Measurements from ENCODE around the gene SGTA. TPM values are rescaled to one million over a fixed set of nuclear protein-coding genes. Genes with fewer than 3 reads are reported as not detected.

The SGTA gene
- polyA plus RNA-seq, 2 donors: 42.5 to 56.1 TPM

- no peaks in the 10 kb centered on the region for H3K9me3 ChIP-seq (ENCODE audit: control insufficient read depth in 2 of 2, insufficient read depth in 1 of 2, low read depth in 1 of 2, low read length in 1 of 2)
- no peak overlapping the region for H3K4me3 ChIP-seq (ENCODE audit: low read depth in 1 of 2, low read length in 2 of 2)
- no peaks in the 10 kb centered on the region for H3K27me3 ChIP-seq (ENCODE audit: control insufficient read depth in 1 of 2, insufficient read depth in 2 of 2, low read length in 2 of 2)
- 89 to 92% methylated on average over 16 of the region's 16 CpGs for WGBS, 2 donors
- H3K4me1 ChIP-seq (ENCODE audit: control insufficient read depth in 2 of 2, insufficient read depth in 2 of 2, low read length in 1 of 2): peaks cover 2 to 4% of the 10 kb centered on the region in 2 donors
- no peak overlapping the region for H3K27ac ChIP-seq (ENCODE audit: low read depth in 2 of 2, low read length in 1 of 2)
- H3K36me3 ChIP-seq (ENCODE audit: control insufficient read depth in 2 of 2, insufficient read depth in 2 of 2, low read length in 1 of 2): peaks cover 0 to 10% of the 10 kb centered on the region in 2 donors
These were observed 33.6 kb upstream of the SGTA start for GRCh38 chr19:2816641-2817040.

- Histone ChIP-seq H3K27ac (ENCODE audit: low read depth in 2 of 2, low read length in 1 of 2) (no peak overlapping the region), H3K4me3 (ENCODE audit: low read depth in 1 of 2, low read length in 2 of 2) (no peak overlapping the region), H3K9me3 (ENCODE audit: control insufficient read depth in 2 of 2, insufficient read depth in 1 of 2, low read depth in 1 of 2, low read length in 1 of 2) (no peaks in the 10 kb centered on the region), H3K36me3 (ENCODE audit: control insufficient read depth in 2 of 2, insufficient read depth in 2 of 2, low read length in 1 of 2) (peaks cover 0 to 17% of the 10 kb centered on the region in 2 donors), H3K27me3 (ENCODE audit: control insufficient read depth in 1 of 2, insufficient read depth in 2 of 2, low read length in 2 of 2) (no peaks in the 10 kb centered on the region), H3K4me1 (ENCODE audit: control insufficient read depth in 2 of 2, insufficient read depth in 2 of 2, low read length in 1 of 2) (peaks cover 2 to 4% of the 10 kb centered on the region in 2 donors)
- 86 to 87% methylated on average over 15 of the region's 15 CpGs for WGBS, 2 donors
These were observed 32.9 kb upstream of the SGTA start for GRCh38 chr19:2815923-2816322.

GRCh38 chr19:2815191-2815614, 32.1 kb upstream of the SGTA start:
- Histone ChIP-seq H3K9me3 (ENCODE audit: control insufficient read depth in 2 of 2, insufficient read depth in 1 of 2, low read depth in 1 of 2, low read length in 1 of 2) (no peaks in the 10 kb centered on the region), H3K4me1 (ENCODE audit: control insufficient read depth in 2 of 2, insufficient read depth in 2 of 2, low read length in 1 of 2) (peaks cover under 1 to 1% of the 10 kb centered on the region in 2 donors), H3K27ac (ENCODE audit: low read depth in 2 of 2, low read length in 1 of 2) (no peak overlapping the region), H3K27me3 (ENCODE audit: control insufficient read depth in 1 of 2, insufficient read depth in 2 of 2, low read length in 2 of 2) (no peaks in the 10 kb centered on the region), H3K4me3 (ENCODE audit: low read depth in 1 of 2, low read length in 2 of 2) (no peak overlapping the region), H3K36me3 (ENCODE audit: control insufficient read depth in 2 of 2, insufficient read depth in 2 of 2, low read length in 1 of 2) (peaks cover 0 to 23% of the 10 kb centered on the region in 2 donors)
- 91 to 94% methylated on average over 13 of the region's 13 CpGs for WGBS, 2 donors

GRCh38 chr19:2814426-2814825, 31.4 kb upstream of the SGTA start:
- no peaks in the 10 kb centered on the region for H3K9me3 ChIP-seq (ENCODE audit: control insufficient read depth in 2 of 2, insufficient read depth in 1 of 2, low read depth in 1 of 2, low read length in 1 of 2)
- H3K36me3 ChIP-seq (ENCODE audit: control insufficient read depth in 2 of 2, insufficient read depth in 2 of 2, low read length in 1 of 2): peaks cover 0 to 29% of the 10 kb centered on the region in 2 donors
- 93 to 95% methylated on average over 11 of the region's 11 CpGs for WGBS, 2 donors
- no peak overlapping the region for H3K27ac ChIP-seq (ENCODE audit: low read depth in 2 of 2, low read length in 1 of 2)
- H3K4me3 ChIP-seq (ENCODE audit: low read depth in 1 of 2, low read length in 2 of 2): no peak overlapping the region
- H3K4me1 ChIP-seq (ENCODE audit: control insufficient read depth in 2 of 2, insufficient read depth in 2 of 2, low read length in 1 of 2): no peaks in the 10 kb centered on the region
- no peaks in the 10 kb centered on the region for H3K27me3 ChIP-seq (ENCODE audit: control insufficient read depth in 1 of 2, insufficient read depth in 2 of 2, low read length in 2 of 2)

GRCh38 chr19:2813235-2814160, 30.4 kb upstream of the SGTA start:
- H3K36me3 ChIP-seq (ENCODE audit: control insufficient read depth in 2 of 2, insufficient read depth in 2 of 2, low read length in 1 of 2): peaks cover 0 to 39% of the 10 kb centered on the region in 2 donors
- H3K9me3 ChIP-seq (ENCODE audit: control insufficient read depth in 2 of 2, insufficient read depth in 1 of 2, low read depth in 1 of 2, low read length in 1 of 2): peaks cover 0 to 2% of the 10 kb centered on the region in 2 donors
- H3K27me3 ChIP-seq (ENCODE audit: control insufficient read depth in 1 of 2, insufficient read depth in 2 of 2, low read length in 2 of 2): no peaks in the 10 kb centered on the region
- H3K4me3 ChIP-seq (ENCODE audit: low read depth in 1 of 2, low read length in 2 of 2): no peak overlapping the region
- H3K4me1 ChIP-seq (ENCODE audit: control insufficient read depth in 2 of 2, insufficient read depth in 2 of 2, low read length in 1 of 2): no peaks in the 10 kb centered on the region
- no peak overlapping the region for H3K27ac ChIP-seq (ENCODE audit: low read depth in 2 of 2, low read length in 1 of 2)
- 86 to 91% methylated on average over 35 of the region's 35 CpGs for WGBS, 2 donors

- no peak overlapping the region for H3K27ac ChIP-seq (ENCODE audit: low read depth in 2 of 2, low read length in 1 of 2)
- no peaks in the 10 kb centered on the region for H3K27me3 ChIP-seq (ENCODE audit: control insufficient read depth in 1 of 2, insufficient read depth in 2 of 2, low read length in 2 of 2)
- no peak overlapping the region for H3K4me3 ChIP-seq (ENCODE audit: low read depth in 1 of 2, low read length in 2 of 2)
- H3K4me1 ChIP-seq (ENCODE audit: control insufficient read depth in 2 of 2, insufficient read depth in 2 of 2, low read length in 1 of 2): no peaks in the 10 kb centered on the region
- H3K36me3 ChIP-seq (ENCODE audit: control insufficient read depth in 2 of 2, insufficient read depth in 2 of 2, low read length in 1 of 2): peaks cover 0 to 47% of the 10 kb centered on the region in 2 donors
- WGBS, 2 donors: 92 to 93% methylated on average over 37 of the region's 37 CpGs
- peaks cover 0 to 2% of the 10 kb centered on the region in 2 donors for H3K9me3 ChIP-seq (ENCODE audit: control insufficient read depth in 2 of 2, insufficient read depth in 1 of 2, low read depth in 1 of 2, low read length in 1 of 2)
These were observed 29.6 kb upstream of the SGTA start for GRCh38 chr19:2812414-2813234.

GRCh38 chr19:2811735-2812413, 28.8 kb upstream of the SGTA start:
- H3K9me3 ChIP-seq (ENCODE audit: control insufficient read depth in 2 of 2, insufficient read depth in 1 of 2, low read depth in 1 of 2, low read length in 1 of 2): peaks cover 0 to 2% of the 10 kb centered on the region in 2 donors
- H3K27ac ChIP-seq (ENCODE audit: low read depth in 2 of 2, low read length in 1 of 2): no peak overlapping the region
- no peak overlapping the region for H3K4me3 ChIP-seq (ENCODE audit: low read depth in 1 of 2, low read length in 2 of 2)
- H3K36me3 ChIP-seq (ENCODE audit: control insufficient read depth in 2 of 2, insufficient read depth in 2 of 2, low read length in 1 of 2): peaks cover 0 to 54% of the 10 kb centered on the region in 2 donors
- H3K27me3 ChIP-seq (ENCODE audit: control insufficient read depth in 1 of 2, insufficient read depth in 2 of 2, low read length in 2 of 2): no peaks in the 10 kb centered on the region
- WGBS, 2 donors: 85 to 93% methylated on average over 29 to 34 of the region's 34 CpGs
- no peaks in the 10 kb centered on the region for H3K4me1 ChIP-seq (ENCODE audit: control insufficient read depth in 2 of 2, insufficient read depth in 2 of 2, low read length in 1 of 2)

- no peaks in the 10 kb centered on the region for H3K27me3 ChIP-seq (ENCODE audit: control insufficient read depth in 1 of 2, insufficient read depth in 2 of 2, low read length in 2 of 2)
- WGBS, 2 donors: 91 to 95% methylated on average over 20 of the region's 20 CpGs
- peaks cover 0 to 59% of the 10 kb centered on the region in 2 donors for H3K36me3 ChIP-seq (ENCODE audit: control insufficient read depth in 2 of 2, insufficient read depth in 2 of 2, low read length in 1 of 2)
- no peak overlapping the region for H3K4me3 ChIP-seq (ENCODE audit: low read depth in 1 of 2, low read length in 2 of 2)
- no peak overlapping the region for H3K27ac ChIP-seq (ENCODE audit: low read depth in 2 of 2, low read length in 1 of 2)
- peaks cover 0 to 2% of the 10 kb centered on the region in 2 donors for H3K9me3 ChIP-seq (ENCODE audit: control insufficient read depth in 2 of 2, insufficient read depth in 1 of 2, low read depth in 1 of 2, low read length in 1 of 2)
- H3K4me1 ChIP-seq (ENCODE audit: control insufficient read depth in 2 of 2, insufficient read depth in 2 of 2, low read length in 1 of 2): no peaks in the 10 kb centered on the region
These were observed 28.2 kb upstream of the SGTA start for GRCh38 chr19:2811221-2811722.

All from esophagus (tissue), 2 donors.